ENCODE measurements around the gene RGS7.

DNA sequence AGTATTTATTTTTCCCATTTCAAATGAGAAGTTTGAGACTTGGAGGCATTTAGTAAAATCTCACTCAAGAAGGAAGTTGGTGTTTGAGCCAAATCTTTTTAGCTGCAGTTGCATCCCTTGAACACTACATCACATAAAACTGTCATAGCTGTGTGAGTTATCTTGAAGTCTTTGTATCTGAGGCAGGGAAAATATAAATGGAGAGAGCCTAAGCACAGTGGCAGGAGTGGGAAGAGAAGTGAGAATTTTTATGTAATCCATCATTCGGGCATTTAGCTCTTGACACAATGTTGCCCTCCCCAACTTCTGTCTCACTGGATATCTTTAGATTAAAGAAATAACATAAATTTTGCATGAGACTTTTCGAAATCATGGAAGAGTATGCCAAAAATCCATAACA, 509.7 kb downstream of the RGS7 start:
- TF ChIP-seq, protein P1, sequence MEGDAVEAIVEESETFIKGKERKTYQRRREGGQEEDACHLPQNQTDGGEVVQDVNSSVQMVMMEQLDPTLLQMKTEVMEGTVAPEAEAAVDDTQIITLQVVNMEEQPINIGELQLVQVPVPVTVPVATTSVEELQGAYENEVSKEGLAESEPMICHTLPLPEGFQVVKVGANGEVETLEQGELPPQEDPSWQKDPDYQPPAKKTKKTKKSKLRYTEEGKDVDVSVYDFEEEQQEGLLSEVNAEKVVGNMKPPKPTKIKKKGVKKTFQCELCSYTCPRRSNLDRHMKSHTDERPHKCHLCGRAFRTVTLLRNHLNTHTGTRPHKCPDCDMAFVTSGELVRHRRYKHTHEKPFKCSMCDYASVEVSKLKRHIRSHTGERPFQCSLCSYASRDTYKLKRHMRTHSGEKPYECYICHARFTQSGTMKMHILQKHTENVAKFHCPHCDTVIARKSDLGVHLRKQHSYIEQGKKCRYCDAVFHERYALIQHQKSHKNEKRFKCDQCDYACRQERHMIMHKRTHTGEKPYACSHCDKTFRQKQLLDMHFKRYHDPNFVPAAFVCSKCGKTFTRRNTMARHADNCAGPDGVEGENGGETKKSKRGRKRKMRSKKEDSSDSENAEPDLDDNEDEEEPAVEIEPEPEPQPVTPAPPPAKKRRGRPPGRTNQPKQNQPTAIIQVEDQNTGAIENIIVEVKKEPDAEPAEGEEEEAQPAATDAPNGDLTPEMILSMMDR (conservative IDR thresholded peaks at IDR 0.05; ENCODE audit: low read length), result no peak
- no peak for TF ChIP-seq EZH2phosphoT487 (IDR thresholded peaks at IDR 0.05; ENCODE audit: borderline replicate concordance)
